Activated naive CD4-positive, alpha-beta T cell treated with Interleukin-2 at 50 U/mL for 16 hours (primary cell): ENCODE results near the gene PCDHA1.
"Not testable (repeated sequence)": the region's sequence is repeated elsewhere in the genome, so short reads cannot be mapped to it uniquely, and the experiment has no call there.

Experiments used
- DNase-seq: peaks from one replicate; pipeline ENCODE4 v3.0.0-alpha.2; 2020

Gene PCDHA1

DNA sequence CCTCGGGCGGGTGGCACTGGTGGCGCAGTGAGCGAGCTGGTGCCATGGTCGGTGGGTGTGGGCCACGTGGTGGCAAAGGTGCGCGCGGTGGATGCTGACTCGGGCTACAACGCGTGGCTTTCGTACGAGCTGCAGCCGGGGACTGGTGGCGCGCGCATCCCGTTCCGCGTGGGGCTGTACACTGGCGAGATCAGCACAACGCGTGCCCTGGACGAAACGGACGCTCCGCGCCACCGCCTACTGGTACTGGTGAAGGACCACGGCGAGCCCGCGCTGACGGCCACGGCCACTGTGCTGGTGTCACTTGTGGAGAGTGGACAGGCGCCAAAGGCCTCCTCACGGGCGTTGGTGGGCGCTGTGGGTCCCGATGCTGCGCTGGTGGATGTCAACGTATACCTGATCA is 22.9 kb downstream of the PCDHA1 start:
- no peak for DNase-seq

DNA sequence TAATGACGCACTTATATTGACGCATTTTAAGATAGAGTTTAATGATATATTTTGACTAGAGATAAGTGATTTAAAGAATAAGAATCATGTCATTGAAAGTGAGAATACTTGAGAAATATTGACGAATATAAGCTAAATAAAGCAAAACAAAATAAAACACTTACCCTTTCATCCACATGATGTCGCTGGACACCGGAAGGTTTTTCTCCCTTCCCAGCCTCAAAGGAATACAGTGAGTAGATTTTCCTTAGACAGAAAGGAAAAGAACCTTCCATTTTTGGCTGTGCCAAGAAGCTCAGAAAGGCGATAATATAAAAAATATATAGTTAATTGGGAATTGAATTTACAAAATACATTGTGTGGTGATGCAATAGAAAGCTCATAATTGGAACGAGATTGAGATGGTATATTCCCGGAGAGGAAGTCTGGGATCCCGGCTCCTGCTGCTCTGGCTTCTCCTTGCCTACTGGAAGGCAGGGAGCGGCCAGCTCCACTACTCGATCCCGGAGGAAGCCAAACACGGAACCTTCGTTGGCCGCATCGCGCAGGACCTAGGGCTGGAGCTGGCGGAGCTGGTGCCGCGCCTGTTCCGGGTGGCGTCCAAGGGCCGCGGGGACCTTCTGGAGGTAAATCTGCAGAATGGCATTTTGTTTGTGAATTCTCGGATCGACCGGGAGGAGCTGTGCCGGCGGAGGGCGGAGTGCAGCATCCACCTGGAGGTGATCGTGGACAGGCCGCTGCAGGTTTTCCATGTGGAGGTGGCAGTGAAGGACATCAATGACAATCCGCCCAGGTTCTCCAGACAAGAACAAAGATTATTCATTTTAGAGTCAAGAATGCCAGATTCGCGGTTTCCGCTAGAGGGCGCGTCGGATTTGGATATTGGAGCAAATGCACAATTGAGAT is 35.7 kb downstream of the PCDHA1 start, which contains the start of gene PCDHA5:
Gene PCDHA5 (plus strand): TSS at position 239 of the 906 bp plus-strand sequence.
- no peak for DNase-seq

DNA sequence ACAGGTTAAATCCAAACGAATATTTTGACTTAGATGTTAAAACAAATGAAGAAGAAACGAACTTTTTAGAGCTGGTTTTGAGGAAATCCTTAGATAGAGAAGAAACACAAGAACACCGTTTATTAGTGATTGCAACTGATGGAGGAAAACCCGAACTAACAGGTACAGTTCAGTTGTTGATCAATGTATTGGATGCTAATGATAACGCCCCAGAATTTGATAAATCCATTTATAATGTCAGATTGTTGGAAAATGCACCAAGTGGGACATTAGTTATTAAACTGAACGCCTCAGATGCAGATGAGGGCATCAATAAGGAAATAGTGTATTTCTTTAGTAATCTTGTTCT is 36.3 kb downstream of the PCDHA1 start:
- DNase-seq = no peak

GRCh38 chr5:140822969-140823368 is 37.0 kb downstream of the PCDHA1 start:
- not testable (repeated sequence) for DNase-seq

DNA sequence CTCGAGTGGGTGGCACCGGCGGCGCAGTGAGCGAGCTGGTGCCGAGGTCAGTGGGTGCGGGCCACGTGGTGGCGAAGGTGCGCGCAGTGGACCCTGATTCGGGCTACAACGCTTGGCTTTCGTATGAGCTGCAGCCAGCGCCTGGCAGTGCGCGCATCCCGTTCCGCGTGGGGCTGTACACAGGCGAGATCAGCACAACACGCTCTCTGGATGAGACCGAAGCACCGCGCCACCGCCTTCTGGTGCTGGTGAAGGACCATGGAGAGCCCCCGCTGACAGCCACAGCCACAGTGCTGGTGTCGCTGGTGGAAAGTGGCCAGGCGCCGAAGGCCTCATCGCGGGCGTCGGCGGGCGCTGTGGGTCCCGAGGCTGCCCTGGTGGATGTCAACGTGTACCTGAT is 37.5 kb downstream of the PCDHA1 start:
- no peak for DNase-seq

DNA sequence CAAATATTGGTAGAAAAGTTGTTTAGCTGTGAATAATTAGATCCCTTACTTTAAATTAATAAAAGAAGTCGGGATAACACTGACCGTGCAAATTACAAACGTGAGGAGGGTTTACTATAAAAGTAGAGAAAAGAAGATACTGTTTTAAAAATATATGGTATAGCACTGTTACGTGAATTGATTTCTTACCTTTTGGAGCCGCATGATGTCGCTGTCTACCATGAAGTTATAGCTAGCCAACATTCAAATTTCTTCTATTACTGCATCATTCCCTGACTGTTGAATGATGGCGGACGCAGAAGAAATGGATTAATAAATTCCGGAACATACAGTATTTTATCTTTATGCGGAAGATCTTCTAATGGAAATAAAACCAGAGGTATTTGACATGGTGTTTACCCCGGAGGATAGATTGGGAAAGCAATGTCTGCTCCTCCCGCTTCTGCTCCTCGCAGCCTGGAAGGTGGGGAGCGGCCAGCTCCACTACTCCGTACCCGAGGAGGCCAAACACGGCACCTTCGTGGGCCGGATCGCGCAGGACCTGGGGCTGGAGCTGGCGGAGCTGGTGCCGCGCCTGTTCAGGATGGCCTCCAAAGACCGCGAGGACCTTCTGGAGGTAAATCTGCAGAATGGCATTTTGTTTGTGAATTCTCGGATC is 41.9 kb downstream of the PCDHA1 start, which contains the start of gene PCDHA6:
Gene PCDHA6 (plus strand): TSS at position 257 of the 658 bp plus-strand sequence. CDS start 132 bp downstream, at position 389.
- DNase-seq = no peak

- no peak for DNase-seq
Measured at GRCh38 chr5:140828362-140828737, 42.4 kb downstream of the PCDHA1 start.

DNA sequence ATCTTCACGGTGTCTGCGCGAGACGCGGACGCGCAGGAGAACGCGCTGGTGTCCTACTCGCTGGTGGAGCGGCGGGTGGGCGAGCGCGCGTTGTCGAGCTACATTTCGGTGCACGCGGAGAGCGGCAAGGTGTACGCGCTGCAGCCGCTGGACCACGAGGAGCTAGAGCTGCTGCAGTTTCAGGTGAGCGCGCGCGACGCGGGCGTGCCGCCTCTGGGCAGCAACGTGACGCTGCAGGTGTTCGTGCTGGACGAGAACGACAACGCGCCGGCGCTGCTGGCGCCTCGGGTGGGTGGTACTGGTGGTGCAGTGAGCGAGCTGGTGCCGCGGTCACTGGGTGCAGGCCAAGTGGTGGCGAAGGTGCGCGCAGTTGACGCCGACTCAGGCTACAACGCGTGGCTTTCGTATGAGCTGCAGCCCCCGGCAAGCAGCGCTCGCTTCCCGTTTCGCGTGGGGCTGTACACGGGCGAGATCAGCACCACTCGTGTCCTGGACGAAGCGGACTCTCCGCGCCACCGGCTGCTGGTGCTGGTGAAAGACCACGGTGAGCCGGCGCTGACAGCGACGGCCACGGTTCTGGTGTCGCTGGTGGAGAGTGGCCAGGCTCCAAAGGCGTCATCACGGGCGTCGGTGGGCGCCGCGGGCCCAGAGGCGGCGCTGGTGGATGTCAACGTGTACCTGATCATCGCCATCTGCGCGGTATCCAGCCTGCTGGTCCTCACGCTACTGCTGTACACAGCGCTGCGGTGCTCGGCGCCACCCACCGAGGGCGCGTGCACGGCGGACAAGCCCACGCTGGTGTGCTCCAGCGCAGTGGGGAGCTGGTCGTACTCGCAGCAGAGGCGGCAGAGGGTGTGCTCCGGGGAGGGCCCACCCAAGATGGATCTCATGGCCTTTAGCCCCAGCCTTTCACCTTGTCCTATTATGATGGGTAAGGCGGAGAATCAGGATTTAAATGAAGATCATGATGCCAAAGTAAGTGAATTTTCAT is 43.9 kb downstream of the PCDHA1 start:
- not testable (repeated sequence) for DNase-seq

DNA sequence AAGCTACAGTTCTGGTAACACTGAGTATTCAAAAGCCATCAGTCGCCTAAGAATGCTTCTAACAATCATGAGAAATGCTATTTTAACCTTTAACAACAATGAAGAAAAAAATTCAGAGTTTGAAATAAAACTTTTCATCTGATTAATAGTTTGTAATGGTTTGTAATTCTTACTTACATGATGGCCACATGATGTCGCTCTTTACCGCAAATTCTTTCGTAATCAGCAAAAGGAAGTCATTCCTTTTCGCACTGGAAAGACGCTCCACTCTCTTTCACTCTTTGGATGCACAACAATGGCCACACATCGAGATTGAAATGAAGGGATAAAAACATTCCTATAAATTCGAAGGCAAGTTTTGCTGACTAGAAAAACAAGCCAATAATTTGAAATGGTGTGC is 48.1 kb downstream of the PCDHA1 start, which contains the start of gene PCDHA7:
Gene PCDHA7 (plus strand): TSS at position 277 of the 400 bp plus-strand sequence. CDS start 115 bp downstream, at position 392.
- DNase-seq = no peak

- not testable (repeated sequence) for DNase-seq
Measured at GRCh38 chr5:140834439-140835008, 48.6 kb downstream of the PCDHA1 start.

- no peak for DNase-seq
Measured at GRCh38 chr5:140835622-140836510, 49.9 kb downstream of the PCDHA1 start.

GRCh38 chr5:140840978-140841962 is 55.3 kb downstream of the PCDHA1 start, which contains the start of gene PCDHA8:
Gene PCDHA8 (plus strand): TSS chr5:140841187. CDS start chr5:140841322, 135 bp downstream.
- DNase-seq = no peak

DNA sequence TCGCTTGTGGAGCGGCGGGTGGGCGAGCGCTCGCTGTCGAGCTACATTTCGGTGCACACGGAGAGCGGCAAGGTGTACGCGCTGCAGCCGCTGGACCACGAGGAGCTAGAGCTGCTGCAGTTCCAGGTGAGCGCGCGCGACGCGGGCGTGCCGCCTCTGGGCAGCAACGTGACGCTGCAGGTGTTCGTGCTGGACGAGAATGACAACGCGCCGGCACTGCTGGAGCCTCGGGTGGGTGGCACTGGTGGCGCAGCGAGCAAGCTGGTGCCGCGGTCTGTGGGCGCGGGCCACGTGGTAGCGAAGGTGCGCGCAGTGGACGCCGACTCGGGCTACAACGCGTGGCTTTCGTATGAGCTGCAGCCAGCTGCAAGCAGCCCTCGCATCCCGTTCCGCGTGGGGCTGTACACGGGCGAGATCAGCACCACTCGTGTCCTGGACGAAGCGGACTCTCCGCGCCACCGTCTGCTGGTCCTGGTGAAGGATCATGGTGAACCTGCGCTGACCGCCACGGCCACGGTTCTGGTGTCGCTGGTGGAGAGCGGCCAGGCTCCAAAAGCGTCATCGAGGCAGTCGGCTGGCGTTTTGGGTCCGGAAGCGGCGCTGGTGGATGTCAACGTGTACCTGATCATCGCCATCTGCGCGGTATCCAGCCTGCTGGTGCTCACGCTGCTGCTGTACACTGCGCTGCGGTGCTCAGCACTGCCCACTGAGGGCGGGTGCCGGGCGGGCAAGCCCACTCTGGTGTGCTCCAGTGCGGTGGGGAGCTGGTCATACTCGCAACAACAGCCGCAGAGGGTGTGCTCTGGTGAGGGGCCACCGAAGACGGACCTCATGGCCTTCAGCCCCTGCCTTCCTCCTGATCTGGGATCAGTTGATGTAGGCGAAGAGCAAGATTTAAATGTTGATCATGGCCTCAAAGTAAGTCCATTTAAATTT is 57.1 kb downstream of the PCDHA1 start:
- DNase-seq = no peak

- not testable (repeated sequence) for DNase-seq
Measured at GRCh38 chr5:140848139-140849102, 62.5 kb downstream of the PCDHA1 start, which contains the start of gene PCDHA9. Gene PCDHA9 (plus strand): TSS chr5:140848382. CDS start chr5:140848496, 114 bp downstream.

- not testable (repeated sequence) for DNase-seq
Measured at GRCh38 chr5:140849831-140850634, 64.1 kb downstream of the PCDHA1 start.
